TTC549 (cell line): ENCODE results near the gene SLMAP.

Experiments
- FAIRE-seq: peaks from 2 replicates; lab custom pipeline; 2012; peaks lifted over from hg19 to GRCh38; lab: Jason Lieb, UNC

Gene SLMAP

GRCh38 chr3:57967590-57967989 lies 211.5 kb downstream of the SLMAP start:
- FAIRE-seq, result no peak

- no peak for FAIRE-seq
Observed at GRCh38 chr3:57968501-57968900, 212.4 kb downstream of the SLMAP start.

GRCh38 chr3:57971975-57972374 lies 215.9 kb downstream of the SLMAP start:
- FAIRE-seq, result no peak

GRCh38 chr3:57972531-57973111 lies 216.5 kb downstream of the SLMAP start:
- FAIRE-seq, result no peak

GRCh38 chr3:57973715-57974477 lies 217.8 kb downstream of the SLMAP start:
- FAIRE-seq, result no peak

GRCh38 chr3:57974796-57975388 lies 218.8 kb downstream of the SLMAP start:
- no peak for FAIRE-seq

GRCh38 chr3:57977818-57978235 lies 221.7 kb downstream of the SLMAP start:
- no peak for FAIRE-seq

GRCh38 chr3:57978316-57978715 lies 222.2 kb downstream of the SLMAP start:
- FAIRE-seq, result no peak
